Peyer's patch (tissue), 4 donors: Measurements from ENCODE around the gene SH3RF1. TPM values are rescaled to one million over a fixed set of nuclear protein-coding genes. Genes with fewer than 3 reads are reported as not detected.

Experiments
- DNase-seq, 3 donors: peaks; one replicate each; pipeline ENCODE4 v3.0.0-alpha.2; 2017 to 2019
- H3K27ac ChIP-seq, 4 donors: fragments of 200-600 bp; sonication (generic); one replicate each; pipeline ENCODE4 v1.5.1; 2016 to 2019
- H3K27me3 ChIP-seq, 2 donors: fragments of 200-600 bp; sonication (generic); one replicate each; pipeline ENCODE4 v1.5.1; 2019
- H3K36me3 ChIP-seq, 3 donors: fragments of 200-600 bp; sonication (generic); one replicate each; pipeline ENCODE4 v1.5.1; 2016 to 2019
- H3K4me1 ChIP-seq, 4 donors: fragments of 200-600 bp; sonication (generic); one replicate each; pipeline ENCODE4 v1.5.1; 2016 to 2019
- H3K4me3 ChIP-seq, 4 donors: fragments of 200-600 bp; sonication (generic); 1 replicate in 3 of 4; 2 replicates in 1 of 4; pipeline ENCODE4 v1.5.1; 2016 to 2019; ENCODE audit warnings: mild to moderate bottlenecking in 1 of 4
- H3K9me3 ChIP-seq, 4 donors: fragments of 200-600 bp; sonication (generic); one replicate each; pipeline ENCODE4 v1.5.1; 2016 to 2019; ENCODE audit warnings: mild to moderate bottlenecking in 1 of 4
- POLR2A ChIP-seq, 2 donors: fragments of 450-650 bp; IDR thresholded peaks; one replicate each; pipeline ENCODE4 v1.5.1; 2017; ENCODE audit warnings: antibody characterized with exemption in 2 of 2, mild to moderate bottlenecking in 2 of 2, moderate library complexity in 2 of 2
- total RNA-seq, 4 donors: library from RNA; depleted of rRNA; stranded (reverse); fragments of >200 nt; gene quantifications; one replicate each; pipeline ENCODE4 v1.1.0, GENCODE V29; 2016
- TF ChIP-seq, protein P1 (sequence below), 6 experiments: fragments of 450-650 bp in 4 of 6; fragments of 200-600 bp in 2 of 6; sonication (generic) in 1 of 6; IDR thresholded peaks; one replicate each; pipeline ENCODE4 v1.5.1; 2017 to 2019; ENCODE audit warnings: antibody characterized with exemption in 6 of 6, mild to moderate bottlenecking in 3 of 6, moderate library complexity in 1 of 6

SH3RF1 gene
- total RNA-seq, 4 donors from 2014 or later: 23.1 to 55.0 (median 48.1) TPM

DNA sequence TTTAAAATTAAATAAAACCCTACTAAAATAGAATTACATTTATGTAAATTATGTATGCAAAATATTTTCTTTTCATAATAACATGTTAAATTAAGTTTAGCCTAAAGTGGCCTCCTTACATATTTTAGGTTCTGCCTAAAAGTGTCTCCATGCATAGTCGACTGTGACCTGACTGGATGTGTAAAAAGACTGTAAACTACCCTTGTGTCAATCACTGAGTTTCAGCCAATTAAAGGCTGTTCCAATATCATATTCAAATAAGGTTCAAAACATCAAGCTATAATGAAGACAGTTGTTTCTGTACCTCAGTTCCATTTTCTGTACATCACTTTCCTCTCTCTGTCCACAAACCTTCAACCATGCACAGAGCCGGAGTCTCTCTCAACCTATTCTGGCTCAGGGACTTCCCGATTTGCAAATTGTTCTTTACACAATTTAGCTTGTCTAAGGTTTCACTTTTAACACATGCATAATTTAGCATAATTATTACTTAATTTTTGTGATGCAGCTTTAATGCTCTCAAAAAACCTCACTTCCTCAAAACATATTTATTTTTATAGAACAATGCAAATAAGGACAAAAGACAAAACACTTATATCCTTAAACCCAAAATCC lies 60.1 kb downstream of the SH3RF1 start:
- TF ChIP-seq POLR2A (IDR thresholded peaks at IDR 0.05): no peak
- TF ChIP-seq, protein P1, sequence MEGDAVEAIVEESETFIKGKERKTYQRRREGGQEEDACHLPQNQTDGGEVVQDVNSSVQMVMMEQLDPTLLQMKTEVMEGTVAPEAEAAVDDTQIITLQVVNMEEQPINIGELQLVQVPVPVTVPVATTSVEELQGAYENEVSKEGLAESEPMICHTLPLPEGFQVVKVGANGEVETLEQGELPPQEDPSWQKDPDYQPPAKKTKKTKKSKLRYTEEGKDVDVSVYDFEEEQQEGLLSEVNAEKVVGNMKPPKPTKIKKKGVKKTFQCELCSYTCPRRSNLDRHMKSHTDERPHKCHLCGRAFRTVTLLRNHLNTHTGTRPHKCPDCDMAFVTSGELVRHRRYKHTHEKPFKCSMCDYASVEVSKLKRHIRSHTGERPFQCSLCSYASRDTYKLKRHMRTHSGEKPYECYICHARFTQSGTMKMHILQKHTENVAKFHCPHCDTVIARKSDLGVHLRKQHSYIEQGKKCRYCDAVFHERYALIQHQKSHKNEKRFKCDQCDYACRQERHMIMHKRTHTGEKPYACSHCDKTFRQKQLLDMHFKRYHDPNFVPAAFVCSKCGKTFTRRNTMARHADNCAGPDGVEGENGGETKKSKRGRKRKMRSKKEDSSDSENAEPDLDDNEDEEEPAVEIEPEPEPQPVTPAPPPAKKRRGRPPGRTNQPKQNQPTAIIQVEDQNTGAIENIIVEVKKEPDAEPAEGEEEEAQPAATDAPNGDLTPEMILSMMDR (IDR thresholded peaks at IDR 0.05): no peak
- Histone ChIP-seq H3K9me3 (no peaks in the 10 kb centered on the region), H3K27ac (peak overlapping the region in 2 of 4 donors; percentile 13 to 54), H3K4me3 (no peak overlapping the region), H3K4me1 (peaks cover 0 to 17% (median 0%) of the 10 kb centered on the region in 4 donors), H3K27me3 (no peaks in the 10 kb centered on the region), H3K36me3 (no peaks in the 10 kb centered on the region)
- DNase-seq: peak in 1 of 3 donors; percentile 28

DNA sequence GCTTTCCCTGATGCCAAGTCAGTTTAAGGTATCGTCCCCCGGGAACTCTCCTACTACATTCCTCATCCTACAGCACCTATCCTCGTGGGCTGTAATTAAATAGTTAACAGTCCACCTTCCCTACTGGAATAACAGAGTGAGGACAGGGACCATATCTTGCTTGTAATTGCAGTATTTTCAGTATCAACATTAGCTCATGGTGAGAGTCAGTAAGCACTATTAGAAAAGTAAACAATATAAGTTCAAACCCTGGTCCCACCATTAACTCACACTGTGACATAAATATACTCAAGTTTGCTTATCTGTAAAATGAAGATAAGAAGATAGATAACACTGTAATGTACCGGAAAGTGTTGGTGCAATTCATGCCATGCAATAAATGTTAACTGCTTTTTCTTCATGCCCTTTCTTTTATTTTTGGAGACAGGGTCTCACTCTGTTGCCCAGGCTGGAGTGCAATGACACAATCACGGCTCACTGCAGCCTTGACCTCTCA lies 61.3 kb downstream of the SH3RF1 start:
- no peaks in the 10 kb centered on the region for H3K9me3 ChIP-seq
- H3K27ac ChIP-seq: no peak overlapping the region
- no peak overlapping the region for H3K4me3 ChIP-seq
- no peak for DNase-seq
- H3K4me1 ChIP-seq: peaks cover 0 to 17% (median 0%) of the 10 kb centered on the region in 4 donors
- TF ChIP-seq, protein P1 (IDR thresholded peaks at IDR 0.05): peak in 1 of 6 experiments; percentile 16
- no peak for TF ChIP-seq POLR2A (IDR thresholded peaks at IDR 0.05)
- H3K36me3 ChIP-seq: no peaks in the 10 kb centered on the region
- H3K27me3 ChIP-seq: no peaks in the 10 kb centered on the region

DNA sequence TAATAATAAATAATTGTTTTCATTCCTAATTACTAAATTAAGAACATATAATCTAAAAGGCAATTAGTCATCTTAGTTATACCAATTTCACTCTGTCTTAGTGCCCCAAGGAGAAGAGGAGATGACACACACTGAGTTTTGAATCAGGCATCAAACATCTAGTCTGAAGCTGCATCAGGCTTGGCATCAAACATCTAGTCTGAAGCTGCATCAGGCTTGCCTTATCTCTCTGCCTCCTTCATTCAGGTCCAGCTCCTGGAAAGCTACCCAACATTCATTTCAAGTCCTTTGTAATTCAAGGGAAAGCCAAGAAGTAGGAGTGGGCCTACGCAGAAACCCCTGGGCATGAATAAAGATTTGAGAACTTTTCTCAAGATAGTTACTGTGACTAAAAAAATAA lies 62.2 kb downstream of the SH3RF1 start:
- no peak for DNase-seq
- TF ChIP-seq, protein P1 (IDR thresholded peaks at IDR 0.05): no peak
- TF ChIP-seq POLR2A (IDR thresholded peaks at IDR 0.05): no peak
- Histone ChIP-seq H3K4me1 (peaks cover 0 to 17% (median 0%) of the 10 kb centered on the region in 4 donors), H3K27me3 (no peaks in the 10 kb centered on the region), H3K27ac (no peak overlapping the region), H3K9me3 (no peaks in the 10 kb centered on the region), H3K36me3 (no peaks in the 10 kb centered on the region), H3K4me3 (no peak overlapping the region)

DNA sequence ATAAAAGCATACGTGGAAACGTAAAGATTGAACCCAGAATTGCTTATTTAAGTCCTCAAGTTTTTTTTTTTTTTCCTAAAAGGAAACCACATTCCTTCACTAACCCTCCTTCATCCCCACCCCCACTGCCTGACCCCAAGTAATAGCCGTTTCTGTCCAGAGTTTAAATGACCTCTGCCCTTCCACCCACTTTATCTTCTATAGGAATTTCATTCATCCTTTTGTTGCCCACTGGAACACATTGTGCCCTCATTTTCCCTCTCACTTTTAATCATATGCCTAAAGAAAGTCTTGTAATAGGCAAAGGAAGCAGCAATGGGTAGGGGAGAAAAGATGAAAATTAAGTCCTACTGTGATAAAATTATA lies 62.7 kb downstream of the SH3RF1 start:
- no peak for DNase-seq
- Histone ChIP-seq H3K27me3 (no peaks in the 10 kb centered on the region), H3K9me3 (no peaks in the 10 kb centered on the region), H3K36me3 (no peaks in the 10 kb centered on the region), H3K4me1 (peaks cover 0 to 17% (median 0%) of the 10 kb centered on the region in 4 donors), H3K4me3 (no peak overlapping the region), H3K27ac (no peak overlapping the region)
- TF ChIP-seq POLR2A (IDR thresholded peaks at IDR 0.05): no peak
- TF ChIP-seq, protein P1 (IDR thresholded peaks at IDR 0.05): no peak

DNA sequence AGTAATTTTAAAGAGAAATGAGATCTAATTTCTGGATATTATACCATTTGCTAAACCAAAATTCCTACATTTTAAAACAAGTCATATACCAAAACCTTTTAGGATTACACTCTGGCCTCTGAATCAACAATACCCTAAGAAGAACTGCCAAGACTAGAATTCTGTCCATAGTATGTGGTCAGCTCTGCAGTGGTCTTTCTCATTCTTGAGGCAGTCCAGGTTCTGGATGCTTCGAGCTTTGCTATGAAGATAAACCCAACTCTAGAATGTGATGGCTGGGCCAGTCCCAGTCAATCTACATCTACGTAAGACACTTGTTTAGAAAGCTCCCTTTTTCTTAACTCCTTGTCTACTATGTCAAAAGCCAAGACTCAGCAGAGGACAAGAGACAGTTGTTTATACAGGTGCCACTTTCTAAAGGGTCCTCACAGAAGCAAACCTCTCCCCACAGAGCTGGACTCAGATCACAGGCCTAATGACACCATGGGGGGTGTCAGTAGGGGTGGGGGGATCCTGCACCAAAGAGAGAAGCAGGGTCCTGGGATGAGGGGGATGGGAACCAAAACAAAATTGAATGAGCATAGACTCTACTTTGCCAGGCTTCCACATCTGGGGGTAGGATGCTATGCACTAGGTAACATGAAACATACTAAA lies 63.2 kb downstream of the SH3RF1 start:
- no peak for DNase-seq
- Histone ChIP-seq H3K4me1 (peaks cover 0 to 19% (median 0%) of the 10 kb centered on the region in 4 donors), H3K4me3 (no peak overlapping the region), H3K9me3 (no peaks in the 10 kb centered on the region), H3K27me3 (no peaks in the 10 kb centered on the region), H3K36me3 (no peaks in the 10 kb centered on the region), H3K27ac (no peak overlapping the region)
- no peak for TF ChIP-seq POLR2A (IDR thresholded peaks at IDR 0.05)
- TF ChIP-seq, protein P1 (IDR thresholded peaks at IDR 0.05): no peak
